SK-N-SH (cell line): Measurements from ENCODE around the gene PHLDA3. TPM values are rescaled to one million over a fixed set of nuclear protein-coding genes. Genes with fewer than 3 reads are reported as not detected.

Experiments used
- CTCF ChIA-PET: fragments of 300-600, 350-600 bp; formaldehyde crosslinking; extraction: SDS; loops from one replicate; lab custom pipeline; 2021; lab: Yijun Ruan, JAX
- POLR2A ChIA-PET: fragments of 350-600 bp; sonication (Branson Sonifier 250); formaldehyde crosslinking; extraction: SDS; loops from one replicate; lab custom pipeline; 2020; ENCODE audit warnings: antibody characterized with exemption, inconsistent platforms; lab: Yijun Ruan, JAX
- DNase-seq: peaks from one replicate; pipeline ENCODE4 v3.0.0; 2012
- H2AFZ ChIP-seq: fragments of 200-600 bp; sonication (generic); 2 replicates; pipeline ENCODE4 v1.8.1; 2016; ENCODE audit warnings: antibody characterized with exemption, mild to moderate bottlenecking, low read depth
- H3F3A ChIP-seq: fragments of 200-600 bp; sonication (generic); replicated peaks from 2 replicates; pipeline ENCODE3; 2016; ENCODE audit warnings: antibody characterized with exemption, mild to moderate bottlenecking; ENCODE audit not compliant: insufficient read depth
- H3K27ac ChIP-seq, 2 experiments: fragments of 200-500 bp in 1 of 2; fragments of 200-600 bp in 1 of 2; sonication (Bioruptor generic) in 1 of 2; sonication (generic), shearing (Covaris generic) in 1 of 2; 2 replicates each; pipeline versions ENCODE4 v1.5.1 to v1.6.1; 2014 to 2016; ENCODE audit warnings: low read depth in 2 of 2, inconsistent platforms in 1 of 2, low read length in 1 of 2, mild to moderate bottlenecking in 1 of 2, mixed read lengths in 1 of 2
- H3K27me3 ChIP-seq: fragments of 200-600 bp; sonication (generic), shearing (Covaris generic); 2 replicates; pipeline ENCODE4 v1.6.1; 2016; ENCODE audit warnings: mixed run types; ENCODE audit not compliant: insufficient read depth
- H3K36me3 ChIP-seq, 2 experiments: fragments of 200-500 bp in 1 of 2; fragments of 200-600 bp in 1 of 2; sonication (Bioruptor generic) in 1 of 2; sonication (generic) in 1 of 2; replicated peaks in 1 of 2; 2 replicates each; pipeline versions ENCODE3 to v1.5.1; 2014 to 2016; ENCODE audit warnings: low read length in 1 of 2, mild to moderate bottlenecking in 1 of 2; ENCODE audit not compliant: insufficient read depth in 2 of 2, control insufficient read depth in 1 of 2
- H3K4me1 ChIP-seq, 2 experiments: fragments of 200-500 bp in 1 of 2; fragments of 200-600 bp in 1 of 2; sonication (Bioruptor generic) in 1 of 2; sonication (generic), shearing (Covaris generic) in 1 of 2; 2 replicates each; pipeline versions ENCODE4 v1.5.1 to v1.6.1; 2014 to 2016; ENCODE audit warnings: low read depth in 1 of 2, low read length in 1 of 2, mixed run types in 1 of 2; ENCODE audit not compliant: insufficient read depth in 2 of 2, control insufficient read depth in 1 of 2
- H3K4me2 ChIP-seq: fragments of 200-600 bp; sonication (generic), shearing (Covaris generic); 2 replicates; pipeline ENCODE4 v1.6.1; 2017; ENCODE audit warnings: mixed run types
- H3K4me3 ChIP-seq, 2 experiments: fragments of 200-500 bp in 1 of 2; fragments of 200-600 bp in 1 of 2; sonication (Bioruptor generic) in 1 of 2; sonication (generic), shearing (Covaris generic) in 1 of 2; 2 replicates each; pipeline versions ENCODE4 v1.5.1 to v1.8.1; 2014 to 2016; ENCODE audit warnings: low read depth in 2 of 2, inconsistent platforms in 1 of 2, low read length in 1 of 2, mild to moderate bottlenecking in 1 of 2, mixed read lengths in 1 of 2, moderate library complexity in 1 of 2
- H3K79me2 ChIP-seq: fragments of 200-600 bp; sonication (generic); 2 replicates; pipeline ENCODE4 v1.8.1; 2017; ENCODE audit warnings: mild to moderate bottlenecking; ENCODE audit not compliant: insufficient read depth
- H3K9ac ChIP-seq: fragments of 200-600 bp; sonication (generic); 2 replicates; pipeline ENCODE4 v1.6.1; 2017; ENCODE audit warnings: mixed run types
- H3K9me2 ChIP-seq: fragments of 200-600 bp; sonication (generic); 2 replicates; pipeline ENCODE4 v1.6.1; 2017; ENCODE audit warnings: mixed run types
- H3K9me3 ChIP-seq: fragments of 200-600 bp; sonication (generic); 2 replicates; pipeline ENCODE4 v1.6.1; 2017; ENCODE audit warnings: mixed run types, mild to moderate bottlenecking, moderate library complexity
- H4K20me1 ChIP-seq: fragments of 200-600 bp; sonication (generic); 2 replicates; pipeline ENCODE4 v1.6.1; 2017; ENCODE audit warnings: mild to moderate bottlenecking, mixed run types; ENCODE audit not compliant: insufficient read depth
- ELF1 ChIP-seq: IDR thresholded peaks from 2 replicates; pipeline ENCODE4 v1.4.0; 2012
- EP300 ChIP-seq, 2 experiments: IDR thresholded peaks; 2 replicates each; pipeline versions ENCODE4 v1.4.0 to v1.6.1; 2012; ENCODE audit warnings: borderline replicate concordance in 1 of 2, low read depth in 1 of 2, low read length in 1 of 2
- FOSL2 ChIP-seq: IDR thresholded peaks from 2 replicates; pipeline ENCODE4 v1.4.0; 2012; ENCODE audit warnings: low read depth, mild to moderate bottlenecking, moderate library complexity, borderline replicate concordance
- FOXJ3 ChIP-seq: sonication (generic); formaldehyde crosslinking; IDR thresholded peaks from 2 replicates; pipeline ENCODE4 v1.5.1; 2020; ENCODE audit warnings: mild to moderate bottlenecking, missing genetic modification reagents
- FOXM1 ChIP-seq: IDR thresholded peaks from 2 replicates; pipeline ENCODE4 v1.4.0; 2012; ENCODE audit warnings: low read depth, mild to moderate bottlenecking
- MEF2A ChIP-seq: IDR thresholded peaks from 2 replicates; pipeline ENCODE4 v1.4.0; 2012; ENCODE audit warnings: low read depth, borderline replicate concordance
- NFIC ChIP-seq: IDR thresholded peaks from 2 replicates; pipeline ENCODE4 v1.4.0; 2012; ENCODE audit warnings: borderline replicate concordance
- NRF1 ChIP-seq: IDR thresholded peaks from 2 replicates; pipeline ENCODE4 v1.6.1; 2012; ENCODE audit warnings: low read depth, mild to moderate bottlenecking, low read length
- RAD21 ChIP-seq: IDR thresholded peaks from 2 replicates; pipeline ENCODE4 v1.6.1; 2012; ENCODE audit warnings: mild to moderate bottlenecking, low read length
- RCOR1 ChIP-seq: fragments of 150-350 bp; IDR thresholded peaks from 2 replicates; pipeline ENCODE4 v1.6.1; 2017; ENCODE audit warnings: antibody characterized with exemption, low read length
- RXRA ChIP-seq: IDR thresholded peaks from 2 replicates; pipeline ENCODE4 v1.4.0; 2012; ENCODE audit warnings: low read depth, mild to moderate bottlenecking, borderline replicate concordance
- SMC3 ChIP-seq: IDR thresholded peaks from 2 replicates; pipeline ENCODE4 v1.6.1; 2012; ENCODE audit warnings: low read depth, low read length, improper control_type of control experiment
- TAF1 ChIP-seq: IDR thresholded peaks from 2 replicates; pipeline ENCODE4 v1.6.1; 2012; ENCODE audit warnings: low read depth, mild to moderate bottlenecking, low read length, moderate library complexity, borderline replicate concordance
- TEAD4 ChIP-seq: IDR thresholded peaks from 2 replicates; pipeline ENCODE4 v1.4.0; 2012; ENCODE audit warnings: mild to moderate bottlenecking, borderline replicate concordance; ENCODE audit not compliant: insufficient read depth
- YY1 ChIP-seq: IDR thresholded peaks from 2 replicates; pipeline ENCODE4 v1.4.0; 2012; ENCODE audit warnings: low read depth, mild to moderate bottlenecking
- WGBS: methylation state at CpG from one replicate; pipeline ENCODE4 v1.1.6; 2017; ENCODE audit warnings: low lambda C conversion rate; 5-methylcytosine and 5-hydroxymethylcytosine counted together
- polyA plus RNA-seq, 3 experiments: library from polyadenylated mRNA; depleted of rRNA; stranded (reverse); fragments of >200 nt; gene quantifications; 2 replicates each; pipeline ENCODE4 v1.2.3, GENCODE V29; 2012
- TF ChIP-seq, protein P1 (sequence below): IDR thresholded peaks from 2 replicates; pipeline ENCODE4; 2012
- TF ChIP-seq, protein P2 (sequence below): fragments of 150-350 bp; IDR thresholded peaks from 2 replicates; pipeline ENCODE4 v1.6.1; 2016; ENCODE audit warnings: mild to moderate bottlenecking, low read depth, low read length
- TF ChIP-seq, protein P3 (sequence below): fragments of 200-600 bp; sonication (generic); IDR thresholded peaks from 2 replicates; pipeline ENCODE4 v1.6.1; 2017; ENCODE audit warnings: antibody characterized with exemption, mild to moderate bottlenecking, moderate library complexity

The PHLDA3 gene
- polyA plus RNA-seq, 1 of the 3 experiments (the other 2 are of a cell fraction), result 105 TPM

DNA sequence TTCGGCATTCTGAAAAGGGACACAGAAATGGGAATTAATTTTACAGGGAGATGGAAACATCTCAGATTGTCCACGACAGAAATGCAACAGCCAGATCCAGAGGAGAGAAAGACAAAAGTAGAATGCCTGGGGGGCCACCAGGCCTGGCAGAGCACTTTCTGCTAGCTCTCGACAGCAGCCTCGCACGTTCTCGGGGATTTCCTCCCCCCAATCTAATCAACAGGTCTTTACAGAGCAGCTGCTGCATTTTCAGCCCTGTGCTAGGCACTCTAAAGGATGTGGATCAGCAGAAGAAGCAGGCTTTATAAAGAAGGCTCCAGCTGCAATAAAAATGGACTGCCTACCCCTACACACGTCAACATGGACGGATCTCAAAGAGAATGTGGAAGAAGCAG, 27.3 kb upstream of the PHLDA3 start (continued):
- TF ChIP-seq EP300 (IDR thresholded peaks at IDR 0.05; ENCODE audit: borderline replicate concordance in 1 of 2, low read depth in 1 of 2, low read length in 1 of 2), result no peak
- TF ChIP-seq, protein P1, sequence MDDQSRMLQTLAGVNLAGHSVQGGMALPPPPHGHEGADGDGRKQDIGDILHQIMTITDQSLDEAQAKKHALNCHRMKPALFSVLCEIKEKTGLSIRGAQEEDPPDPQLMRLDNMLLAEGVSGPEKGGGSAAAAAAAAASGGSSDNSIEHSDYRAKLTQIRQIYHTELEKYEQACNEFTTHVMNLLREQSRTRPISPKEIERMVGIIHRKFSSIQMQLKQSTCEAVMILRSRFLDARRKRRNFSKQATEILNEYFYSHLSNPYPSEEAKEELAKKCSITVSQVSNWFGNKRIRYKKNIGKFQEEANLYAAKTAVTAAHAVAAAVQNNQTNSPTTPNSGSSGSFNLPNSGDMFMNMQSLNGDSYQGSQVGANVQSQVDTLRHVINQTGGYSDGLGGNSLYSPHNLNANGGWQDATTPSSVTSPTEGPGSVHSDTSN, result no peak
- TF ChIP-seq TAF1, result no peak
- TF ChIP-seq FOXM1, result no peak
- no peak for TF ChIP-seq ELF1

DNA sequence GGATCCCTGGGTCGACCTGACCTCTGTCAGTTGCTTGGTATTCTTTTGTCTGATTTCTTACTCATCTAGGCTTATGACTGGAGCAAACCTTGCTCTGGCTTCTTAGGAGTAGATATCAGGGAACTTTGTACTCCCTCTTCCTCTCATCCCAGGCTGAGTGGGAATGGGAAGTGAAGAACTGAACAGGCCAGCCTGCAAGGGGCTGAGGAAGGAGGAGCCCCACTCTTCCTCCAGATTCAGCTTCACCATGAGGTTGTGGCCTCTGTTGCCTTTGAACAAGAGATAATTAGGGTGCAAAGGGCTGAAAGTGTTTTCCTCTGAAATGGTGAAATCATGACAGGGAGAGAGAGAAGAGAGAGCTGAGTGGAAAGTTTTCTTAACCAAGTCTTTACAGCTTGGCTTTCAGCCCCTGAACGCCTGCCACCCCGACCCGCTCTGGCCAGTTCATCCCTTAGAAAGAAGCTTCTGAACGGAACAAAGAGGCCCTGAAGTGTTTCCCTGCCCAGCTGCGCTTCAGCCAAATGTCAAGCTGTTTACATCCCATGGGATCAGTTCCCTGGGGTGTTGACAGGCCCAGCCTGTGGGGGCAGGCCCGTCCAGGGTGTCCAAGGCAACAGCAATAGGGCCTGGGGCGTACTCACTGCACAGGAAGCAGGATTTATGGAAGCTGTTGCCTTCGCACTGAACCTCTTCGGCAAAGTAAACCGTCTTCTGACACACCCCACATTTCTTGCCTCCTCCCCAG, 26.7 kb upstream of the PHLDA3 start:
- peak; percentile 42 for DNase-seq
- TF ChIP-seq RXRA (no peak), NRF1 (no peak), FOXM1 (no peak), FOXJ3 (CRISPR knock-in tag) (no peak), NFIC (no peak), TEAD4 (no peak), SMC3 (no peak), ELF1 (no peak), RAD21 (no peak), FOSL2 (no peak), YY1 (no peak), RCOR1 (no peak), MEF2A (no peak)
- TF ChIP-seq, protein P2, sequence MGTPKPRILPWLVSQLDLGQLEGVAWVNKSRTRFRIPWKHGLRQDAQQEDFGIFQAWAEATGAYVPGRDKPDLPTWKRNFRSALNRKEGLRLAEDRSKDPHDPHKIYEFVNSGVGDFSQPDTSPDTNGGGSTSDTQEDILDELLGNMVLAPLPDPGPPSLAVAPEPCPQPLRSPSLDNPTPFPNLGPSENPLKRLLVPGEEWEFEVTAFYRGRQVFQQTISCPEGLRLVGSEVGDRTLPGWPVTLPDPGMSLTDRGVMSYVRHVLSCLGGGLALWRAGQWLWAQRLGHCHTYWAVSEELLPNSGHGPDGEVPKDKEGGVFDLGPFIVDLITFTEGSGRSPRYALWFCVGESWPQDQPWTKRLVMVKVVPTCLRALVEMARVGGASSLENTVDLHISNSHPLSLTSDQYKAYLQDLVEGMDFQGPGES, result no peak
- TF ChIP-seq, protein P3, sequence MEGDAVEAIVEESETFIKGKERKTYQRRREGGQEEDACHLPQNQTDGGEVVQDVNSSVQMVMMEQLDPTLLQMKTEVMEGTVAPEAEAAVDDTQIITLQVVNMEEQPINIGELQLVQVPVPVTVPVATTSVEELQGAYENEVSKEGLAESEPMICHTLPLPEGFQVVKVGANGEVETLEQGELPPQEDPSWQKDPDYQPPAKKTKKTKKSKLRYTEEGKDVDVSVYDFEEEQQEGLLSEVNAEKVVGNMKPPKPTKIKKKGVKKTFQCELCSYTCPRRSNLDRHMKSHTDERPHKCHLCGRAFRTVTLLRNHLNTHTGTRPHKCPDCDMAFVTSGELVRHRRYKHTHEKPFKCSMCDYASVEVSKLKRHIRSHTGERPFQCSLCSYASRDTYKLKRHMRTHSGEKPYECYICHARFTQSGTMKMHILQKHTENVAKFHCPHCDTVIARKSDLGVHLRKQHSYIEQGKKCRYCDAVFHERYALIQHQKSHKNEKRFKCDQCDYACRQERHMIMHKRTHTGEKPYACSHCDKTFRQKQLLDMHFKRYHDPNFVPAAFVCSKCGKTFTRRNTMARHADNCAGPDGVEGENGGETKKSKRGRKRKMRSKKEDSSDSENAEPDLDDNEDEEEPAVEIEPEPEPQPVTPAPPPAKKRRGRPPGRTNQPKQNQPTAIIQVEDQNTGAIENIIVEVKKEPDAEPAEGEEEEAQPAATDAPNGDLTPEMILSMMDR, result no peak
- TF ChIP-seq, all 33 proteins: peak for 0
- no peak overlapping the region; a peak in 1 of 4 replicates for H3K27ac ChIP-seq
- H3K4me2 ChIP-seq, result no peak overlapping the region
- H4K20me1 ChIP-seq, result peaks cover 11% of the 10 kb centered on the region; the same call in 1 of the 2 replicates
- ChIA-PET POLR2A (no interaction called here), CTCF (interaction anchor here (0.6 to 31.9 kb wide), 7 partner anchors 8 to 297 kb away, joined by 3 to 860 read pairs (median 4); partner anchors contain the start of gene CSRP1)
- no peak overlapping the region for H3K4me3 ChIP-seq
- no peaks in the 10 kb centered on the region for H3K9me3 ChIP-seq
- peaks cover 23% of the 10 kb centered on the region for H3F3A ChIP-seq
- H3K27me3 ChIP-seq, result no peaks in the 10 kb centered on the region
- H3K4me1 ChIP-seq, result peaks cover 12 to 20% of the 10 kb centered on the region in 2 experiments; a peak in 3 of 4 replicates
- H3K9me2 ChIP-seq, result no peaks in the 10 kb centered on the region
- peaks cover 80% of the 10 kb centered on the region for H3K79me2 ChIP-seq
- 92% methylated on average over 9 of the region's 11 CpGs for WGBS
- H2AFZ ChIP-seq, result no peak overlapping the region
- peaks cover 19 to 20% of the 10 kb centered on the region in 2 experiments for H3K36me3 ChIP-seq
- no peak overlapping the region for H3K9ac ChIP-seq
